Measurements from ENCODE around the gene PTPN22.

The PTPN22 gene

DNA sequence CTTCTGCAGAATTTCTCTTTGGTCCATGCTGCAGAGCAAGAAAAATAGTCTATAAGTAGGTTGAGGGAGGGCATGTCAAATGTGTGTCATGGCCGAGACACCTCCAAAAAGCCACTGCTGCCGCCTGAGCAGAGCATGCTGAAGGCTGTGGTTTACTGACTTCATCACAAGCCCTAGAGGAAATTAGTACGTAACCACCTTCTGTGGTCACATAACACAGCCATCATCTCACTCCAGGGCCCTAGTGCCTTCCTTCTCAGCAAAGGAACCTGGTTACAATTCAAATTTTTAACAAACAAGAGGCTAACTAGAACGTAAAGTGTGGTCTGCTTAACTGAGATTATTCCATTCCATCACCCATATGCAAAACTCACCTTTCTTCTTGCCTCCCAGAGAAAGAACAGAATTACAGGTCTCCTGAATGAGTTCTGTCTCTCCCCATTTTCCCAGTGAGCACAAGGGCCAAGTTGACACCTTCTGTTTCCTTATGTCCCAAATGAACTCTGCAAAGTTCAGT, at the start of gene PTPN22:
Gene PTPN22, minus strand, starts transcription at position 116 of the 517 bp plus-strand sequence.
- no peak for DNase-seq

DNA sequence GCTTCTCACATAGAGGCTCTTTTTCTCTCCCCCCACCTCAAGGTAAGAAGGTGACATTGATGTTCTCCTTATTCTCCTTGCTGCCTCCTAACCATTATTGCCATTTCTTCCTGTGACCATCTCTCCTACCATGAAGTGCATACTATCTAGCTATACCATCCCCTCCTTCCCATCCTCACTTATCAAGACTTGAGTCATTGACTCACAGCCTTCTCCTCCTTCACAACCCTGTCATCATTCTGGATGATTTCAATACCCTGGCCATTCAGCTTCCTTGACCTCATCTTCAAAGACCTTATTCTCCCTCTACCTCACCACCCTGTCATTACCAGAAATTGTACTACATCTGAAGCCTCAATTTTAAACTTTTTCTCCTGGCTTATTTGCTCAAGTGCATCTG, 46.7 kb upstream of the PTPN22 start:
- DNase-seq: no peak

DNA sequence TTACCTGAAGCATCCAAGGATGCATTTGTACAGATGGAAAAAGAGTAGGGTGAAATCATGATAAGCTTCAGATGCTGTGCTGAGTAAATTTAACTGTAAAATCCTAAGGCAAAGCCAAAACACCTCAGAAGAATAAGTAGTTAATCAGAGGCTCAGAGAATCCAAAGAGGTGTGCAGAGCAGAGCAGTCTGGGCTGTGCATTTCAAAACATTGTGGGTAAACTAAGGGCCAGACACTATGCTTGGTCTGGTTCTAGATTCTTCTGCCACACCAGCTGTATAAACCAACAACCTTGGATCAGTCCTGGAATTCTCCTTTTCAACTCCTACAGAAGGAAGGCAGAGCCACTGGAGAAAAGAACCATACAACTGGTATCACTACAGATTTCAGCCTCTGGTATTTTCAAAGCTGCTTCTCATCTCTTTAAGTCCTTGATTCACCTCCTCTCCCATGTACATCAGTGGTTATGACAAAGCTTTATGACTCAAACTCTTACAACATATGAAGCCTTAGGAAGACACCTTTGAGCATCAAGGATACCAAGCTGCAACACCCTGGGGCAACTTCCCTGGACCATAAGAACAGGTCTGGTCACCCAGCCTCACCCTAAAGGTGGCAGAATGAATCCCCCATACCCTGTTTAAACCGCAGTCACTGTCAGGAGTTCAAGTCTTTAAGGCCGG, 46.0 kb upstream of the PTPN22 start:
- no peak for DNase-seq

DNA sequence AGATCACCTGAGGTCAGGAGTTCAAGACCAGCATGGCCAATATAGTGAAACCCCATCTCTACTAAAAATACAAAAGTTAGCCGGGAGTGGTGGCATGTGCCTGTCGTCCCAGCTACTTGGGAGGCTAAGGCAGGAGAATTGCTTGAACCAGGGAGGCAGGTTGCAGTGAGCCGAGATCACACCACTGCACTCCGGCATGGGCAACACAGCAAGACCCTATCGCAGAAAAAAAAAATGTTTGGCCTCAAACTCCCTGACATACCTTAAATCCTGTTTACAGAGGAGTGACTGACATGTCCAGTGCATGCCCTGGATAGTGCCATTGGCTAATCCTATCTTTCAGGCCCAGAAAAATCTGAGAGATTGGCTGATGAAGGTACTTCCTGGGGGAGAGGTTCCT, 45.5 kb upstream of the PTPN22 start:
- DNase-seq: no peak

DNA sequence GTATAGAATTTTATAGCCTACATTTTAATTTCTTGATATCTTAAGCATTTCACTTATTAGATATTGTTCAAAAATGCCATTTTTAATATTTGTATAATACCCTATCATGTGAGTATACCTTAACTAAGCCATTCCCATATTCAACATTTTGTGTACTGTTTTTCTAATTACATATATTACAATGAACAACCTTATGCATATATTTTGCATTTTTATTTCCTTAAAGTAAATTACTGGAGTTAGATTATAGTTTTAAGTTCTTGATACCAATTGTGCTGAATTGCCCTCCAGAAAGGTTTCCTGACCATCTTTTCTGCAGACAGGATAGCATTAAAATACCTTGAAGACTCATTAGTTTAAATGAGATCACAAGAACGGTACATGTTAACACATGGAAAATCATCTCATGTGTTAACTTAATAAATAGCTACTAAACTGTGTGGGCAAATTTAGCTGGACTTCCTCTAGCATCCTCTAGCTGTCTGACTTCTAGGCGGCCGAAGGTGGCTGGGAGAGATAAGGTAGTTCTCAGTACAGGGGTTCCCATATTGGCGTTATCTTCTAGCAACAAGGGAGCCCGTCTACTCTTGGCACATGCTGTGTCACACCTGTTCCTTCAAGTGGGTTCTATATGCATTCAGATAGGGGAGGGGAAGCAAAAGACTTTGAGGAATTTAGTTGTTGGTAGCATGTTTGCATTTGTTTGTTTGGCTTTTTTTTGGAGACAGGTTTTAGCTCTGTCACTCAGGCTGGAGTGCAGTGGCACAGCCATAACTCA, 42.6 kb upstream of the PTPN22 start:
- no peak for DNase-seq

DNA sequence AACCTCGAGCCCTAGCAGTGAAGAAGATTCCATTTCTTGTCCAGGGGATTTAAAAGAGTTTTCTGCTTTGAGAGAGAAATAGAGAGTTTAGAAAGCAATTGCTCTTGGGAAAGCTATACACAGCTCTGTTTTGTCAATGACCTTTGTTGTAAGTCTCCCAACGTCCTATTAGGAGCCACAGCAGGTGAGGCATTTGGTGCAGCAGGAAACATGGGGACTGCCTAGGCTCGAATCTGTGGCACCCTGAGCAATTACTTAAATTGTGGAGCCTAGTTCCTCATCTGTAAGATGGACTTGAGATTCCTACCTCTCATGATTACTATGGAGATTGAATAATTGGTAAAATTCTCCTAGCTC, 41.8 kb upstream of the PTPN22 start:
- DNase-seq: no peak

DNA sequence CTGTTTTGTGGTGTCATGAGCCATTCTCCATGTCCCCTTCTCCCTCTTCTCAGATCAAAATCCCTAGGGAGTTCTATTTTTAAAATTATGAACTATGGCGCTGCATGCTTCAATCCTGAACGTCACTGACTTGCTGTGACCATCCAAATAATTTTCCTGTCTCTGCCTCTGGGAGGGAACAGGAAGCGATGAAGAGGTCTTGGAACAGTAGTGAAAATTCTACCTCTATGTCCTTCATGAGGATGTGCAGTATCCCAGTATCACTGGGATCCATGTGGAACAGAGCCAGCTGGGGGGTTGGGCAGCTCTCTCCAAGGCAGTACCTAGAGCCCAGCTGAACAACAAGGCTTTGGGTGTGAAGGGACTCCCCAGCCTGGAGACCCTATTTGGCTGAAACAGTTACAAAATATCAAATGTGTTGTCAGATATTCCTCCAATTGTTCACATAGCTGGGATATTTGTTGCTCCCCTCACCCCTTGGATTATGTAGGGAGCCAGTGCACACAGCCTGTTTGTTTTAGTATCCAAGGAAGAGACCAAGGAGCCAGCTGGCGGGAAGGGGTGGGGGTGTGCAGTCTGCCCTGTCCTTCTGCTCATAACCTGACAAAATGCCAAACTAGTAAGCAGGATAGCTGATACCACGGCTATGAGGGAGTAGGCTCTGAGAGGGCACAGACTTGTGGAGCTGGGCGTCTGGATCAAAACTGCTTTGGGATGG, 41.2 kb upstream of the PTPN22 start:
- DNase-seq: no peak

DNA sequence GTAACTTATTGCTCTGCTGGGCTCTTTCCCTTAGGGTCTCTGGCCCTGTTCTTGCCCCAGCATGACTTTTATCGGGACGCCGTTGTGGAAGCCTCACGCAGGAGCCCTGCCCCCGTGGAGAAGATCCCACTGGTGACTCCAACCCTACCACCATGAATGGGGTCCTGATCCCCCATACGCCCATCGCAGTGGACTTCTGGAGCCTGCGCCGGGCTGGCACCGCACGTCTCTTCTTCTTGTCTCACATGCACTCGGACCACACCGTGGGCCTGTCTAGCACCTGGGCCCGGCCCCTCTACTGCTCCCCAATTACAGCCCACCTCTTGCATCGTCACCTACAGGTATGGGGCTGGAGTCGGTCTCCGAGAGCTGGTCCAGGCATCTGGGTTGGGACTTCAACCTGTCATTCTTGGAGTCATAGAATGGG, 33.9 kb upstream of the PTPN22 start:
- peak; percentile 1 to 34 for DNase-seq

DNA sequence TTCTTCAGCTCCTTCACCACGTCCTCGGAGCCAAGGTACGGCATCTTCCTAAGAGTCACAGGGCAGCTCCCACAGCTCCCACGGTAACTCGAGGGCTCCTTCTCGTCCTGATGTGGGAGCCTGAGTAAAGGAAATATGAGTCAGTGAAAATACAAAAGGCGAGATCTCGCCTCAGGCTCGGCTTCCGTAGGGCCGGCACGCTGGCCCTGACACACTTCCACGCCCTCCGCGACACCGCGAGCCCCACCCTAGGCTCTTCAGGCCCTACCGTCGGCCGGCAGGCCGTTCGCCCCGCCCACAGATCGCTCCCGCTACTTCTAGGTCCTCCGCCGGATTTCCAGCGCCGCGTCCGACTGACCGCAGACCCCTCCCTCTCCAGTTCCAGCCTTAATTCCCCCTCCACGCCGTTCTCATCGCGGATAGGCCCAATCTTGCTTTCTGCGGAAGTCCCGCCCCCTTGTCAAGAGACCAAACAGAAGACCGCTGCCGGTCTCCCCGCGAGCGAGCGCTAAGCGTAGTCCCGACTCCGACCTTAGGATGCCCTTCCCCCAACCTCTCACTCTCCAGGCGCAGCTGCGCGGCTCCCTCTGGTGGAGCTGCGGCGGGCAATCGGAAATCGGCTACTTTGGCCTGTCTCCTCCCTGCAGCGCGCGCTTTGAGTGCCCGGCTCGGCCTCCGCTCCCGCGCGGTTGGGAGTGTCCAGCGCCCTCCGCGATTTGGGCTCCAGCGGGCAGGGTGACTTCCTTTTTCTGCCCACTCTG, 33.3 kb upstream of the PTPN22 start, which contains the start of the genes AP4B1 and DCLRE1B:
Gene AP4B1, minus strand, starts transcription at position 126 of the 761 bp plus-strand sequence. Its CDS starts 82 bp downstream, at position 44.
Gene DCLRE1B, plus strand, starts transcription at position 653 of the 761 bp plus-strand sequence. CDS start 261 bp downstream, outside the sequence.
- peak; percentile 97 to 98 for DNase-seq

DNA sequence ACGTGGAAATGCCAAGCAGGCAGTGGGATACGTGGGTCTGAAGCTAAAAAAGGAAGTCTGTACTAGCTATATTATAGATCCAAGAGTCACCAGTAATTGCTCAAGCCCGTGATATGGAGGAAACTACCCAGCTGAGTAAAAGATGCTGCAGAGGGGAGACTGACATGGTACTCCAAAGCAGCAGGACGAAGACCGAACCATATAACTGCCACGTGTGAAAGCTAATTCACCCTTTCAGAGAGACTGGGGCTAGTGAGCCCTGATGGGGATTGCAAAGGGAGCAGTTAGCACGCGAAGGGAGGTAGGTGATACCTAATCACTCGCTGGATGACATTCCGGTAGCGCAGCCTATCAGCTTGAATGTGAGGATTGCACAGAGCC, 32.8 kb upstream of the PTPN22 start:
- peak in 1 of 2 experiments; percentile 61 for DNase-seq

DNA sequence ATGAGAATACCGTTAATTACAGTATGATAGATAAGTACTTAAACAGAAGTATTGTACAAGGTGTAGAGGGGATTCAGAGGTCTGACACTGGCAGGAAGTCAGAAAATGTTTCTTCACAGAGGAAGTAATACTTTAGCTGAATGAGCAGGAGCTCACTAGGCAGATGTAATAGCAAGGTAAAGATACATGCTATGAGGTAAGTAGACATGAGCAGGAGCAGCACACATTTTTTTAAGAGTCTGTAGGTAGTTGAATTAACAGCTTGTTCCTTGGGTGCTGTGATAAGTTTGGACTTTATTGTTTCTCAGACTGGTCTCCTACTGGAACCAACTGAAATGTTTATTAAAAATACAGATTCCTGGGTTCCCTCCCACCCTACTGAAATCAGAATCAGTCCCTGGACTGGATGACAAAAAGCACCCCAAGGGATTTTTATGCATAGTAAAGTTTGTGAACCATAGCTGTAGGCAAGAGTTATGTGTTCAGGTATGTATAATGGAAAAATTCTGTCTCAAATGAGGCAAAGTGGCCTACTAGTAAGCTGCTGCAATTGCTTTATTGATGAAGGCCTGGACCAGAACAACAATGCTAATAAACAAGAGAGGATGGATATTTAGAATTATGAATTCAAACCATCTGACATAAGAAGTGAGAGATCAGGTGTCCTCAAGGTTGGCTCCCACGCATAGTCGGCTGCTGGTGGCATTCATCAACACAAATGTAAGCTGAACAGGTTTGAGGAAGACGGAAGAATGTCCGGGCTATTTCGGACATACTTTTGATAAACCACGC, 32.2 kb upstream of the PTPN22 start:
- no peak for DNase-seq

DNA sequence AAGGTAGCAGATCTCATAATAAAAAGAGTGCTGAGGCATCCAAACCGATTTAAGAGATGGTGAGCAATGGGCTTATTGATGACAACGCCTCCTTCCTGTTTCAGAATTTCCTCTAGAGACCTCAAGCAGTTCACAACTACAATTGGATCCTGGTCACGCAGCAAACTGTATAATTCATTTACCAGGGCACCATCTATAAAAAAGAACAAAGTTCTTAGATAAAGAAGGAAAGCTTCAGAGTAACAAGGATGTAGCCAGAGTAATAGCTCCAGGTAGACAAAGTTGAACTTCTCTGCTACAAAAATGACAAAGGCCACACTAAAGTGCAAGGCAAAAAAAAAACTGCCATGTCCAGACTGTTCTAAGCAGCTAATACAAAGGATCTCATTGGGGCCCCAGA, 29.7 kb upstream of the PTPN22 start:
- no peak for DNase-seq

DNA sequence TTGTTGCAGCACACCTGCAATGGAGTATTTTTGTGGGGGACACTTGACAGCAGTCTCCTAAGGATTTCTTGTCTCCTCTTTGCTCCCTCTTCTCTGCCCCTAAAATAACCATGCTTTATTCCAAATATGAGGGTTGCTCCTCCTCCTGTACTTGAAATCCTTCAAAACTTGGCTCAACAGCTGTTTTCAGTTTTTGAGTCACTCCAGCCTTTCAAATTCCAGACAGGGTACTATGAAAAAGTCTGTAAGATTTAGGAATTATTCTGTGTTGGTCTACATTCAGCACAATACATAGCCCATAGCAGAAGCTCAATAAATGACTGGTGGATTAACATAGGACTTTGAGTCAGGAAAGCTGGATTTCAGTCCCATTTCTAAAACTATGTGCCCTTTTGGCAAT, 27.6 kb upstream of the PTPN22 start:
- no peak for DNase-seq

DNA sequence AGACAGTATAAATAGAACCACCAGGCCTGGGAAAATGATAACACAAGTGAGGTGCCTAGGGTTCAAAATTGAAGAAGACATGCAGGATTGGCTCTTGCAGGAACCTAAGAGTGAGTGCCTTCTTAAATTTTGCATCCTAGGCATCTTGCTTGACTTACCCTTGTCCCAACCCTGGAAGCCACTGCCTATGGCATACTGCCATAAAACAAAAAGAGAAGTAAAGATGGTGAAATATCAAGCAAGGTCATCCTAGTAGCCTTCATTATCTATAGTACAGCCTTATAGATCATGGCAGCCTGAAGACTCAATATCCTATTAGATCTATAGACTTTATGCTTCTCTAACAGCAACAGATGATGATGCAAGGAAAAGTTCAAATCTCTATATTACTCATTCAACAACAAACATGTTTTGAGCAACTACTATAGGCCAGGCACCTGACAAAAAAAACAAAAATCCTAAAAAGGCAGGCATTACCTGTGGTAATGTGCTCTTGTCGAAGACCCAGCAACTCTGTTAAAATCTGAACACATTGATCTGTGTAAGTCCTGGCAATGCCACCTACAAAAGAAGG, 26.8 kb upstream of the PTPN22 start:
- DNase-seq: no peak

DNA sequence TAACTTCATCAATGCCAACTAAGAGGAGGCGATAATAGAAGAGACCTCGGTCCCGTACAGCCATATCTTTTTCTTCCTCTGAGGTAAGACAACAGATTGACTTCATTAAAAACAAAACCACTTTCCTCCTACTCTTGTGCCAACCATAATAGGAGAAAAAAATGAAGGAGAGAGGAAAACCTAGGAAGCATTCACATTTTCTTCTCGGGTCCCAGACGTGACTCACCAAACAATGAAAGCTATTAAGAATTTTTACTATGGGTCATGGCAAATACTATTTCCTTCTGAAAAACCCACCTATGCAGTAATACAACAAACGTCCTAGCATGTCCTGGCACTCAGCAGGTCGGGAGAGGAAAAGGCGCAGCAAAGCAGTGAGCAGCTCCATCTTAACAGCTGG, 24.4 kb upstream of the PTPN22 start:
- no peak for DNase-seq

DNA sequence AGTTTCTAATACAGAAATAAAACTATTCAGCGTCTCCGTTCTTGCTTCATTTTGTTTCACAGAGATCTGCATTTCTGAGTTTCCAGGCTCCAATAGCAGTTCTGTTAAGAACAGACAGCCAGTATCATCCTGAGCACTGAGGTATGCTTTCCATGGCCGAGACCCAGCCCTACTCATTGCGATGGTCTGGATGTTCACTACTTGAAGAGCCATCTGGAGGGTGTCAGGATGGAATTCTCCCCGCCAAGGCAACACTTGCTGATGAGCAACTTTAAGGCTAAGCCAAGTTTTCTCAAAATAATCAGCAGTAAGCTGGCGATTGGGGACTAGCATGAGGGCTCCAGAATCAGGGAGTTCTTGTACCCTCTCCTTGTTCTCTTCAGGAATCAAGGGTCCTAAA, 23.6 kb upstream of the PTPN22 start:
- DNase-seq: no peak

DNA sequence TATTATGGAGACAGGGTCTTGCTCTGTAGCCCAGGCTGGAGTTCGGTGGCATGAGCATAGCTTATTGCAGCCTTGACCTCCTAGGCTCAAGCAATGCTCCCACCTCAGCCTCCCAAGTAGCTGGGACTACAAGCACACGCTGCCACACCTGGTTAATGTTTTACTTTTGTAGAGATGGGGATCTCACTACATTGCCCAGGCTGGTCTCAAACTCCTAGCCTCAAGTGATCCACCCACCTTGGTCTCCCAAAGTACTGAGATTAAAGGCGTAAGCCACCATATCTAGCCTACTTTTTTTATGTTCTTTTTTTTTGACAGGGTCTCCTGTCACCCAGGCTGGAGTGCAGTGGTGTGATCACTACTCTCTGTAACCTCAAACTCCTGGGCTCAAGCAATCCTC, 21.8 kb upstream of the PTPN22 start:
- DNase-seq: no peak

DNA sequence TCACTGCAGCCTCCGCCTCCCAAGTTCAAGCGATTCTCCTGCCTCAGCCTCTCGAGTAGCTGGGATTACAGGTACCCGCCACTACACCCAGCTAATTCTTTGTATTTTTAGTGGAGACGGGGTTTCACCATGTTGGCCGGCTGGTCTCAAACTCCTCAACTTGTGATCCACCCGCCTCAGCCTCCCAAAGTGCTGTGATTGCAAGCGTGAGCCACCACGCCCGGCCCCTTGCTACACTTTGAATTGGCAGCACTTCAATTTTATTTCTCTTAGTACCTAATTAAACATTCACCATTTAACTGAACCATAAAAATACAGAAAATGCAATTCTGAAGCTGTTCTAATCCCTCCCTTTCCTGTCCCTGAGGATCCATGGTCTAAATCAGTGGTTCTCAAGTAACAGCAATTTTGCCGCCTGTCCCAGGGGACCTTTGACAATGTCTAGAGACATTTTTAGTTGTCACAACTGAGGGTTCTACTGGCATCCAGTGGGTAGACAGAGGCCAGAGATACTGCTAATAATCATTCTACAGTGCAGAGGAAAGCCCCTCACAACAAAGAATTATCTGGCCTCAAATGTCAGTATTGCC, 20.2 kb upstream of the PTPN22 start:
- DNase-seq: no peak

DNA sequence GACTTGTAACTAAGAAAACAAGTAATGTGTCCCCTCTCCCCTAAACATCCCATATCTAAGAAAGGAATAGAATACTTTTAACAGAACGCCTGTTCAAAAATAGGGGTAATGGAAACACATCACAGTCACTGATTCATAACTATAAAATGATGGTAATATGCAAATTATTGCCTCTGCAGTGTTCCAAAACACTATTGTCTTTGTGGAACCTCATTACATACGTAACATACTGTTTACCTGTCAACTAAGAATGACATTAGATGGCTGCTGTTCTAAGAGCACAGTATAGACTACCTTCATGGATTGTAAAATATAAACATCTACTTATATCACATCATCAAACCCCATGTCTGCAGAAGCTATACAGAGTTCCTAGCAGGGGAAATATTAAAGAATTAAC, 19.3 kb upstream of the PTPN22 start:
- DNase-seq: no peak

DNA sequence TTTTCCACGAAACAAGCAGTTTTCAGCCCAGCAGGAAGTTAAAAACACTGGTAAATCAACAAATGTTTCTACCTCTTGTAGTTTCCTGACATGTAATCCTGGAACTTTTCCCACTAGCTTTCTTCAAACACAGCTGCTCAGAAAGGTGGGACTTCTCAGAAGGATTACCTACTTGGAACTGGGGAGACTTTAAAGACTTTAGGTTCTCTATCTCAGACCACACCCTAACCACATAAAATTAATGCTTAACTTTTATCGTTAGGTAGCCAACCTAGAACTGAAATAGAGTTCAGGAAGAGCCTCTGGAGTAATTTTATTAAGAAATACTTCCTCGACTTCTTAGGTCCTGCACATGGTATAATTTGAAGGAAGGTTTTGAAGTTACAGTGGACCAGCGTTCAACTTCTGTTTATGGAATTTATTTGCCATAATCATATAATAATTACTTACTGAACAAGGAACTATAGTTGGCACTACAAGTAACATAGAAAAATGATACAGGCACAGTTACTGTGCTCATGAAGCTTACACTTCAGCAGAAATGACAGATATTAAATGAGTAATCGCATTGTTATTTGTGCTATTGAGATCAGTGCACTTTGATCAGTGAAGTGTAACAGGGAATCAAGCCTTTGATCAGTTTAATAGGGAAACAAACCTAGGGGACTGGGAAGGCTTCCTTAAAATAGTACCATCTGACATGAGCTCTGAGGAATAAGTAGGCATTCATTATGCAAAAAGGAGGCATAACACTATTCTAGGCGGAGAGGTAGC, 16.1 kb upstream of the PTPN22 start, which contains the start of gene BCL2L15:
Gene BCL2L15, minus strand, starts transcription at position 180 of the 774 bp plus-strand sequence. CDS start 206 bp downstream, outside the sequence.
- DNase-seq: no peak
